HT1080 (cell line): ENCODE measurements around the gene EIF4E. TPM values are rescaled to one million over a fixed set of nuclear protein-coding genes. Genes with fewer than 3 reads are reported as not detected.
A peak's percentile ranks its signal among the peaks of the same experiment; 100 is the strongest.
"Not testable (repeated sequence)": the region's sequence is repeated elsewhere in the genome, so short reads cannot be mapped to it uniquely, and the experiment has no call there.

Source experiments
- DNase-seq: peaks from one replicate; pipeline ENCODE4 v3.0.0-alpha.2; 2015; ENCODE audit warnings: low read depth
- total RNA-seq: library from RNA; depleted of rRNA; stranded (reverse); fragments of >200 nt; shearing (Covaris generic); gene quantifications from 2 replicates; pipeline ENCODE4 v1.2.3, GENCODE V29; 2014

EIF4E gene
- total RNA-seq, 1 experiment from 2014 or later: 216 TPM

GRCh38 chr4:98934851-98935250 is 5.9 kb upstream of the EIF4E start:
- not testable (repeated sequence) for DNase-seq

- DNase-seq: peak; percentile 84
Measured at GRCh38 chr4:98932539-98932938, 3.6 kb upstream of the EIF4E start.

GRCh38 chr4:98930311-98930865 is 1.5 kb upstream of the EIF4E start:
- no peak for DNase-seq

- peak; percentile 97 for DNase-seq
Measured at GRCh38 chr4:98929341-98930267, 671 bp upstream of the EIF4E start.

- peak; percentile 84 for DNase-seq
Measured at GRCh38 chr4:98928131-98928504, 815 bp downstream of the EIF4E start.

GRCh38 chr4:98926257-98926656 is 2.7 kb downstream of the EIF4E start:
- not testable (repeated sequence) for DNase-seq

GRCh38 chr4:98921292-98921691 is 7.6 kb downstream of the EIF4E start:
- DNase-seq: no peak

GRCh38 chr4:98919996-98920395 is 8.9 kb downstream of the EIF4E start:
- peak; percentile 24 for DNase-seq

GRCh38 chr4:98910728-98911127 is 18.2 kb downstream of the EIF4E start:
- DNase-seq: not testable (repeated sequence)

- DNase-seq: no peak
Measured at GRCh38 chr4:98909646-98910401, 19.1 kb downstream of the EIF4E start.

- DNase-seq: no peak
Measured at GRCh38 chr4:98908703-98909262, 20.1 kb downstream of the EIF4E start.

- DNase-seq: no peak
Measured at GRCh38 chr4:98908182-98908581, 20.8 kb downstream of the EIF4E start.

GRCh38 chr4:98905839-98906238 is 23.1 kb downstream of the EIF4E start:
- no peak for DNase-seq

GRCh38 chr4:98905297-98905696 is 23.6 kb downstream of the EIF4E start:
- DNase-seq: no peak

- no peak for DNase-seq
Measured at GRCh38 chr4:98903963-98904362, 25.0 kb downstream of the EIF4E start.

GRCh38 chr4:98903561-98903960 is 25.4 kb downstream of the EIF4E start:
- no peak for DNase-seq

- DNase-seq: no peak
Measured at GRCh38 chr4:98899277-98899676, 29.7 kb downstream of the EIF4E start.

GRCh38 chr4:98891478-98892337 is 37.2 kb downstream of the EIF4E start:
- no peak for DNase-seq

GRCh38 chr4:98890702-98891455 is 38.1 kb downstream of the EIF4E start:
- no peak for DNase-seq

- no peak for DNase-seq
Measured at GRCh38 chr4:98887145-98887544, 41.8 kb downstream of the EIF4E start.
